NCI-H526 (cell line): ENCODE data around the gene CLDN24.
A peak's percentile ranks its signal among the peaks of the same experiment; 100 is the strongest.

Experiments used
- DNase-seq, 2 experiments: peaks; one replicate each; lab custom pipeline; 2025; lab: John Stamatoyannopoulos, UW

The CLDN24 gene

DNA sequence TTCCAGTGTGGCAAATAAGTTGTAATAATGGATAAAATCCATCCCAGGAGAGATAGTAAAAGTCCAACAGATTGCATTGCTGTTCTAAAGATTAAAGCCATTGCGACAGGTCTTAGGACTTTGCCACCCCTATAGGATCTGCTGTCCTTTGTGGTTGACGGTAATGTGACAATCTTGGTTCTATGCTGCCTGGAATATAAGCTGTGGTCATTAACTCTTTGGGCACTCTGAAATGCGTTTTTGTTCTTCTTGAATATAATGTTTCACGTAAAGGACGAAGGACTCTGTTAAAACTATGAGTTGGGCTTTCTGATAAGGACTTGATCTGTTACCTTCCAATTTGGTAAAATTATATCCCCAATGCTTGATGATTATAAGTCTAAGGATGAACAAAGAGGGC lies at the start of gene CLDN24:
CLDN24 (minus strand) TSS at position 101 of the 400 bp plus-strand sequence; CDS start at position 101, 0 bp downstream.
- no peak for DNase-seq

DNA sequence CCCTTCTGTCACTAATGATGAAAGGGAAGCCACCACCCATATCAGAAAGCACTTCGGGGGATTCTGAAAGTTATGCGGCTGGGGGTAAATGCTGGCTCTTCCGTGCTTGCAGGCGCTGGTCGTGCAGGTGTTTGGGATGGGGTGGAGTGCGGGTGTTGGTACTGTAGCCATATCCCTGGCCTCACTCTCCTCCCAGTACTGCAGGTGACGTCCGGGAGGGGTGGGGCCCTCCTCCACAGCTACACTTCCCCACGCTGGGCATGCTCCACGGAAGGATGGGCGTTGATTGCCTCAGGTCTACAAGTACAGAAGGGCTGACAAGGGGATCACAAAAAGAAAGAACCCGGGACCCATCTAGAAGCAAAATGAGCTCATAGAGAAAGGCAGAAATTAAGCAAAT lies 48.6 kb upstream of the CLDN24 start:
- peak in 1 of 2 experiments; percentile 3 for DNase-seq

DNA sequence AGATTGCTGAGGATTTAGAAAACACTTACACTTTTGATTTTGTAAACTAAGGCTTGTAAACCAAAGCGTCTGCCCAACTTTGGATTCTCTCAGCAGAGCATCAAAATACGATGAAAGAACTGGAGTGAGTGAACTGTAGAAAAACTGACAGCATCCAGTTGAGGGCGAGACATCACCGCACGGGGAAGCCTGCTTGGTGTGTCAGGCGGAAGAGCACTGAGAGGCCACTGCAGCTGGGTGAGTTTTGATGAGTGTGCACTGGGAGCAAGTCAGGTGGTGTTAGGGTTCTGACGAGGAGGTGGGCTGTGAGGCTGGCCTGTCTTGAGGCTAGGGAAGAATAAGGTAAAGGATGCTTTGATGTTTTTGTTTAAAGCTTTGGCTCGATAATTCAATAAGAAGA lies 46.8 kb upstream of the CLDN24 start:
- DNase-seq: no peak

DNA sequence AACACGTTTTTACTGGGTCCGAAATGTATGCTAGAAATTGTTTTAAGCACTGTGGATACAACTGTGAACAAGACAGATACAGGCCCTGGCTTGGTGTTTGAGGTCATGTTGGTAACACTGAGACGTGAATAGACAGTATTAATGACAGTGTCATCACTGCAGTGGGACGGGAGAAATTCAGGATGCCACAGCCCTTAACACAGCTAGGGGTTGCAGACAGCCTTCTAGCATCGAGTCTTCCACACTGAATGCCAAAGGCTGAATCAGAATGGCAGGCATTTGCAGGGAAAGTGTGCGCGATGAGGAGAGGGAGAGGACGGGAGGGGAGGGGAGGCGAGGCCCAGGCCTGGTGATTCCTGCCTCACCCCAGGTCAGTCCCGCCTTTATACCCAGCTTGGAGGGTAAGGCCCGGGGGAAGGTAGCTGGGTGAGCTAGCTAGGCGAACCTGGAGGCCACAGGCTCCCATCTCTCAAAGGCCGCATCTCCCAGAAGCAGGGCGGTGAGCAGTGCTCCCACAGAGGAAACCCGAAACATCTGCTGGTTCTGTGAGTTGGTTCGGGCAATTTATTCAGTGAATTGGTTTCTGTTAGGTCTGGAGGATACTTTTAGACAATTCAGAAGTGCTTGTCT lies 44.1 kb upstream of the CLDN24 start:
- DNase-seq: no peak

DNA sequence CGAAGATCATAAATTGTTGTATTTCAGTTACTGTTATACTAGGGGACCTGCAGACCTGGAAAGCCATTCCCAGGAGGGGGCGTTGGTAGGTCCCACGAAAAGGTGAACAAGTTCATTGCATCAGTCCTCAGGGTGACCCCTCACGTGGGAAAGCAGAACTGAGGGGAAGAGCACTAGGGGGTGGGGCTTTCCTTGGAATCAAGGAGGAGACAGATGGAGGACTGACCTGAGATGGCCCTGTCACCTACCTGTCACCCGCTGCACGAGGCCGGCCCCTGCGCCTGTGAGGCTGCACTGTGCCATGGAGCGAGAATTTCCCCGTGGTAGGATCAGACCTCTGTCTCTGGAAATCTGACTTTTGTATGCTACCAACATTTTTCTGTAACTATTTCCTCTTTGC lies 41.8 kb upstream of the CLDN24 start:
- no peak for DNase-seq

DNA sequence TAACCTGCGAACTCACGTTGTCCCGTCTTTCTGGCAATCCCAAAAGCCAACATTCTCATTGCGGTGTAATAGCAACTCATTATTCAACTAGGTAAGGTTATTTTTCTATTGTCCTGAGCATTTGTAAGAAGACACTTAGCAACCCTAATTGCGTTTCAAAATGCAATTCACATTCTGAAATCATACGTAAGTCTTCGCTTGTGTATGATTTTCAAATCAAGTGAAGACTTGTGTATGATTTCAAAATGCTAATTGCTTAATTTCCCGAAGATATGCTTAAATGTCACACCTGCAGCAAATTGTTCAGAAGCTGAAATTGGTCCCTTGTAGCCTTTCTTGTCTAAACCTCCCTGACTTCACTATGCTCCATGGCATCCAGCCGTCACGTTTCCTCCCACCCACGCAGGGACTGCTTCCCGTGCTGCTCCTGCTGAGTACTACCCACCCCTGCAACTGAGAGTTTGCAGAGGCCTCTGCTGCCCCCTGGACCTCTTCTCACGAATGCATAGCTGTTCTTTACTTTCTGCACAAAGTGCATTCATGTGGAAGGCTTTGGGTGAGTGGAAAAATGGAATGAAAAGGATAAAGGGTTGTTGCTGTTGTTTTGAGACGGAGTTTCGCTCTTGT lies 40.8 kb upstream of the CLDN24 start:
- no peak for DNase-seq

DNA sequence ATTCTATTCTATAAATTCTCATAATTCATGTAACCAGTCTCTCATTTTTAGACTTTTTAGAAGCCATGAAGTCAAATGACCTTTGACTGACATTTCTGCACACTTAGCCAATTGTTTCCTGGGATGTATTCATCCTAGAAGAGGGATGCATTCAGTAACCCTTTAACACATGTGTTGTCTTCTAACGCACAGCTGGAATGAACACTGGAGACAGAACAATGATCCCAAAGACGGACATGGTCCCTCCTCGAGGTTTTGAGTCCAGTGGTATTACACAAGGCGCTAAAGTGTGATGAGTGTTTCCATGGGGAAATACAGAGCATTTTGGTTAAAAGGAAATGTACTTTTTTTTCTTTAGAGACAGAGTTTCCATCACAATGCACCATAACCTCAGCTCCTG lies 39.8 kb upstream of the CLDN24 start:
- DNase-seq: no peak

DNA sequence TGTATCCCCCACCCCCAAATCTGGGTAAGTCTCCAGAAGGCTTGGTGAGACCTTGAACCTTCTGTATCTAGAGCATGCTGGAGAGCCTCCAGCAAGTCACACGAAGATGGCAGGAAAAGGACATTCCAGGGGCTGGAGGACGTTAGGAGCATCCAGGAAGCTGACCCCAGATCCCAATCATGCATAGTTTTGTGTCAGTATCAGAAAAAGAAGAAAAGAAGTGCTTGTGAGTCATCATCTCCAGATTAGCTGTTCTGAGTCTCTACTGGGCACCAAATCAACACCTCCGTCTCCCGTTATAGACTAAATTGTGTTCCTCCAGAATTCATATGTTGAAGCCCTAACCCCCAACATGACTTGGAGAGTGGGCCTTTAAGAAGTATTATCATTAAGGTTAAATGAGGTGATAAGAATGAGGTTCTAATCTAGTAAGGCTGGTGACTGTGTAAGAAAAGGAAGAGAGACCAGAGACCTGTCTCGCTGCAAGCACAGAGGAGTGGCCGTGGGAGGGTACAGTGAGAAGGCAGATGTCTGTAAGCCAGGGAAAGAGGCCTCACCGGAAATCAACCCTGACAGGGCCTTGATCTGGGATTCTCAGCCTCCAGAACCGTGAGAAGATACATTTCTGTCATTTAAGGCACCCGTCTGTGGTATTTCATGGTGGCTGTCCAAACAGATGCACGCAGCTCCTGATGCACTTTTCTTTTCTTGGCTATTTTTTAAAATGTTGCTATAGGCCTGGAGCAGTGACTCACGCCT lies 38.1 kb upstream of the CLDN24 start:
- no peak for DNase-seq

DNA sequence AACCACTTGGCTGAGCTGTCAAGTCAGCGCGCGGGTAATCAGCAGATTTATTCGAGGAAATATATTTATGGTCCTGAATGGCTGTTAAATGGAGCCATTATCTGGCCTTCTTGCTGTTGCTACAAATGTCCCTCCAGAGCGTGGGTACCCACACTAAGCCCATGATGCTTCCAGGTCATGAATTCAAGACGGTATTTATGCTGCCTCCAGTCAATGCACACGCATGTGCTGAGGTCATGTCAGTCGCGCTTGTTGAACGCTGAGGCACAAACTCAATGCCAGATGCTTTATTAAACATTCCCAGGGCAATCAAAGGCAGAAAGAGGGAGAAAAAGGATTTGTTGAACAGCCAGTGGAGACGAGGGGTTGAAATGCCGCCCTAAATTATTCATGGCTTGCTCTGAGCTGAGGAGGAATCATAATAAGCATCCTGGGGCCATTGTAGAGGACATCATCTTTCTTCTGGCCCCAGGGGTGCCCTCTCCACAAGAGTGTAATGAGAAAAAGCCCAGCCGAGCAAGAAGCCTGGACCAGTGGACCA lies 36.1 kb upstream of the CLDN24 start:
- no peak for DNase-seq

DNA sequence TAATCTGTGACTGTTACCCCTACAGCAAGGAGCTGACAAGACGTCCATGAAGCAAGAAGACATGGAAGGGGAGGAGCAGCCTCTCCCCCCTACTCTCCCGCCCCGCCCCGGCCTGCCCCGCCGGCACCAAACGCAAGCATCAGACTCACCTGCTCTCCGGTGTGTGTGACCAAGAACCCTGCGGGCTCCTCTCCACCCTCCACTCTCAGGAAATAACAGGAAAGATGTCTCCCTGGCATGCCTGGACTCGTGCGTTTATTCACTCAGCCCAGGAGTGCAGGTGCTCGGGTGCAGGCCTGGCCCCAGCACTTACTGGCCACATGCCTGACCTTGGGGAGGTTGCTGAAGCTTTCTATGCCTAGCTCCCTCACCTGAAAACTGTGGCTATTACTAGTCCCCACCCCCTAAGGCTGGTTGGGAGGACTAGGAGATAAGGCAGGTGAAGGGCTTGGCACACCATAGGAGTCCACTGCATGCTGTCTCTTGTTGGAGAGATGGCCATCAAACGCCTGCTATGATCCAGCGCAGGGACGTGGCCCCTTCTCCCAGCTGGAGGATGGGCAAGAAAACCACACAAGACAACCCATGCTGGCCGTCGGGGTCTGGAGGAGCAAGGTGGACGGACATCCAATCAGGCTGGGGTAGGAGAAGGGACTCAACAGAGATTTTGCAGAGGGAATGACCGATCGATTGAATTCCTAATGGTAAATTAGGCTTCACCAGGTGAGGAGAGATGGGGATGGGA lies 34.9 kb upstream of the CLDN24 start:
- peak in 1 of 2 experiments; percentile 16 for DNase-seq

DNA sequence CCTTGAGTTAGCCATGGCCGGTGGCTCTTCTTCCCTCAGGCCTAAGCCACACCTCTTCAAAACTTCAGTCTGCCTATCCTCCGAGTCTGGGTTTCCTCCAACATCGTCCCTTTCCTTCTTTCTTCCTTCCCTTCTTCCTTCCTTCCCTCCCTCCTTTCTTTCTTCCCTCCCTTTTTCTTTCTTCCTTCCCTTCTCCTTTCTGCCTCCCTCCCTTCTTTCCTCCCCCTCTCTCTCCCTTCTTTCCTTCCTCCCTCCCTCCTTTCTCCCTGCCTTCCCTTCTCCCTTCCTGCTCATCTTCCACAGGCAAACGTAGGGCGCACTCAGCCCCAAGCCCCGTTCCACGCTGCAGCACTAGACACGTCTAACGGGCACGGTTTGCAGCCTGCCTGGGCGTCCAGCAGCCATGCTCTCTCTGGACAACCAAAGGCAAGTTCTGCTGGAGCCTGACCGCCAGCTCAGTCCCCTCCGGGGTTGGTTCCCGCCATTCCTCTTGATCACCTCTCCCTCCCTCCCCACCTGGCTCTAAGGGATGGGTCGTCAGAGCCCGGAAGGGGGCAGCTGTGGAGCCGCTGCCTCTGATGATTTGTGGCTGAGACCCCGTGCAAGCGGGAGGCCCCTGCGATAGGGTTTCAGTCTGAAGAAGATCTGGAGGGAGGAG lies 34.1 kb upstream of the CLDN24 start:
- DNase-seq: no peak

DNA sequence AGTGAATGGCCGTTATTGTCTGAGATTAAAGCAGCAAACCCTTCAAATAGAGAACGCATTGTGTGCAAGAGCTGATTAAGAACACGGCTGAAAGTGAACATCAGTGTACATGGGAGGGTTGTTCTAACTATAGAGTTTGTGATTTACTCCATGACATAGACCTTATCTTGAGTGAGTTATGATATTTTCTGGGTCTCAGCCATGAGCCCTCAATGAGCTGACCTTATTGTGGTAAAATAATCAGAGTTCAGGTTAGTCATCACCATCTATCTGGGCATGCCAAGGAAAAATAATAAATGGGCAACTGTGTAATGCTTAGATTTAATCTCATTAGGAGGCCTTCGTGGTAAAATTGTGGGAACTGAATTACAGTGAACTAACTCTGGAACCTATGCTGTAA lies 33.2 kb upstream of the CLDN24 start:
- DNase-seq: peak; percentile 9 to 23

DNA sequence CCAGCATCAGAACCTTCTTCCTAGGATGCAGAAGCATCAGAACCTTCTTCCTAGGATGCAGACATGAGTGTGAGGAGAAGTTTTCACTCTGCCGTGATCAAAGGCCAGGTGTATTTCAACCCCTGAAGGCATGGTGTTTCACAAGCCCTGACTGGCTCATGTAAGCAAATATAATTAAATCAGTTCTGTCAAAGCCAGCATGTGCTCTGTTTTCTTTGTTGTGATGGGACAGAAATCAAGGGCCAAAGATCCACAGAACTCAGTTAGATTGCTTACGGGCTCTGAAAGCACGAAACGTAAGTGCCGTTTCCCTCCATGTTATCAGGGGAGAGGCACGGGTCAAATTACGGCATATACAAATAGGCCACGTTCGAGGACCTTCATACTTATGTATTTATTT lies 32.0 kb upstream of the CLDN24 start:
- DNase-seq: peak; percentile 69 to 74

DNA sequence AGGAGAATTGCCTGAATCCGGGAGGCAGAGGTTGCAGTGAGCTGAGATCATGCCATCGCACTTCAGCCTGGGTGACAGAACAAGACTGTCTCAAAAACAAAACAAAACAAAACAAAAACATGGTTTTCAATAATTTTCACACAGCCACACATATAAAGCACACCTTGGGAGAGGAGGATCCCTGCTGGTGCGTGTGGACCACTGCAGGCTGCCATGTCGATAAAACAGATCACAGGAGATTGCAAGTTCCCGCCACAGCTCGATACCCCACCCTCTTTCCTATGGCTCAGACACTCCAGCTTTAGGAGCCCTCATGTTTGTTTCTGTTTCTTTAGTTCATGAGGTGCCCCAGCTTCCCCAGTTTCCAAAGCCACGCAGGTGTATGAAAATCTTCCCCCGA lies 31.3 kb upstream of the CLDN24 start:
- no peak for DNase-seq

DNA sequence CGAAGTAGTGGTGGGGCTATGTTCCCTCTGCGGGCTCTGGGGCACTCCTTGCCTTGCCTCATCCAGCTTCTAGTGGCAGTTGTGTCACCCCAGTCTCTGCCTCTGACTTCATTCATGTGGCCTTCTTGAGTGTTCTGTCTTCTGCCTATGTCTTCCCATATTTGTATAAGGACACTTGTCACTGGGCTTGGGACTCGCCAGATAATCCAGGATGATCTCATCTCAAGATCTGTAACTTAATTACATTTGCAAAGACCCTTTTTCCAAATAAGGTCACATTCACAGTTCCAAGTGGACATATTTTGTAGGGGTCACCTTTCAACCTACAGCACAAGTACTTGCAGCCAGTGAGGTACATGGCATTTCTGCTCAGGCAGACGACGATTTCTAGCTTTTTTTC lies 30.3 kb upstream of the CLDN24 start:
- DNase-seq: no peak

DNA sequence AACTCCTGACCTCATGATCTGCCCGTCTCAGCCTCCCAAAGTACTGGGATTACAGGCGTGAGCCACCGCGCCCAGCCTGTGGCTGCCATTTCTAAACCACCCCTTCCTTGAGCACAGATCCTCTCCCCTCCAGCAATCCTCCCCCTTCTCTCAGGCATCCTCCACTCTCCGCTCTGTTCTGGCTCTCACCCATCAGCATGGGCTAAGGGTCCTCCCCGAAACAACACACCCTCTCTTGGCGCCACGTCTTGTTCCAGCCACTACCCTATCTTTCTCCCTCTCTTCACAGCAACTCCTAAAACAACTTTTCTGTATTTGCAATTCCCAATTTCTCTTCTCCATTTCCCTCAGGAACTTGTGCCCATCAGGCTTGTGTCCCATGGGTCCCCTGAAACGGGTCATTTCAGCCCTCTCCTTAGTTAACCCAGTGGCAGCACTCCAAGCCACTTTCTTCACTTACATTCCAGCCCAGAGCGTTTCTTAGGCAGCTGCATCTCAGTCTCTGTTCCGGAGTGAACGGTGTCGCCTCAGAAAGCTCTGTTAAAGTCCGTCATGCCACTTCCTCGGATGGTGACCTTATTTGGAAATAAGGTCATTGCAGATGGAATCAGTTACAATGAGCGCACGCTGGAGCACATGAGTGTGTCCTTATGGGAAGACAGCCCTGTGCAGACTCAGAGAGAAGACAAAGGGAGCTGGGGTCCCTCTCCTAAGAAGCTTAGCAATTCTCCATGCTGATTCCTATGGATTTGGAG lies 28.3 kb upstream of the CLDN24 start:
- DNase-seq: no peak

DNA sequence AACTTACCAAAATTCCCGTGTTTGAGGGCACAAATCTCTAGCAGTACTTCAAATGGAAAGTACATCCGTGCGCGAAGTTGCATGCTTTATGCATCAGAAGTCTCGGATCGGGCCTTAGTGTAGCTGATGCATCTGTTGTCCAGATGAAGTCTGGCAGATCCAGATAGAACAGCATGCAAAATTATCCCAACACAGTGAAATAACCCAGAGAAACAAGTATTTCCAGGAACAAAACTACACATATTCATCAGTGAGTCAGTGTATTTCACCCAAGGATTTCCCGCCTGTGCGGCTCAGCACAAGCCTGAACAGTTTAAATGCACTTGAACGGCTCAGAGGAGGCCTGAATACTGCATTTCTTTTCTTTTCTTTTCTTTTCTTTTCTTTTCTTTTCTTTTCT lies 27.4 kb upstream of the CLDN24 start:
- no peak for DNase-seq

DNA sequence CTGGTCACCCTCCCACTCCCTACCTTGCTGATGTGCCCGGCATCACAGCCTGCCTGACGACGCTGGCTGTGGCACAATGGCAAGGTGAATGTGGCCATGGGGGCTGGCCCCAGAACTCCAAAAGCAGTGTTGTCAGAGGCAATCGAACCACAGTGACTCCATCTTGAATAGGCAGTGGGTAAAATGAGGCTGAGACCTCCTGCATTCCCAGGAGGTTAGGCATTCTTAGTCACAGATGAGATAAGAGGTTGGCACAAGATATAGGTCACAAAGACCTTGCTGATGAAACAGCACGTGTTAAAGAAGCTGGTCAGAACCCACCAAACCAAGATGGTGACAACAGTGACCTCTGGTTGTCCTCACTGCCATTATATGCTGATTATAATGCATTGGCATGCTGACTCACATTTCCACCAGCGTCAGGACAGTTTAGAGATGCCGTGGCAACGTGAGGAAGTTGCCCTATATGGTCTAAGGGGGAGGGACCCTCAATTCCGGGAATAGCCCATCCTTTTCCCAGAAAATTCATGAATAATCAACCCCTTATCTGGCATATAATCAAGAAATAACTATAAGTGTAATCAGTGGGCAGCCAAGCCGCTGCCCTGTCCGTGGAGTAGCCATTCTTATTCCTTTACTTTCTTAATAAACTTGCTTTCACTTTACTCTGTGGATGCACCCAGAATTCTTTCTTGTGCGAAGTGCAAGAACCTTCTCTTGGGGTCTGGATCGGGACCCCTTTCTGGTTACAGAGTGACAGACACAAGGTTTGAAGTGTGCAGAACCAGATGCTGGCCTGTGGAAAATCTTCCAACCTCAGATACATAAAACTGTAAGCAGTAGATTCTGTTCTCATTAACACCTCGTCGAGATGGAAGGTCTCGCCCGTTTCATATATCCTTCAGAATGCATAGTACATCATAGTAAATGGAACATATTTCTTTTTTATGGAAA lies 26.8 kb upstream of the CLDN24 start:
- no peak for DNase-seq

DNA sequence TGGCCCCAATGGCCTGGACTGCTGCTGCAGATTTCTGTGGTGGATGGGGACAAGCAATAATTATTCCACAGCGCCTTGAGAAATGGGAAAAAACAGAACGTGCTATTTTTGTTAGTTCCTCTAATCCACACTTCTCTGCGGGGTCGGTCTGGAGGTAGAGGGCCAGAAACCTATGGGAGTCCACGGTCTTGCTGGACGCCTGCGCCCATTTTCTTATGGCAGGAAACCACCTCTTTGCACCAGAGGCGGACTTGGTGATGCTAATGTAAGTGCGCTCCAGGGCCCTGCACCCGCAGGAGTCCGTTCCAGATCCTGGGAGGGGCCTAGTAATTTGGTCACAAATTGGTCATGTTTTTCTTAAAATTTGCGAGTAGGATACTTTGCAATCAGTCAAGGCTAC lies 25.9 kb upstream of the CLDN24 start:
- no peak for DNase-seq

DNA sequence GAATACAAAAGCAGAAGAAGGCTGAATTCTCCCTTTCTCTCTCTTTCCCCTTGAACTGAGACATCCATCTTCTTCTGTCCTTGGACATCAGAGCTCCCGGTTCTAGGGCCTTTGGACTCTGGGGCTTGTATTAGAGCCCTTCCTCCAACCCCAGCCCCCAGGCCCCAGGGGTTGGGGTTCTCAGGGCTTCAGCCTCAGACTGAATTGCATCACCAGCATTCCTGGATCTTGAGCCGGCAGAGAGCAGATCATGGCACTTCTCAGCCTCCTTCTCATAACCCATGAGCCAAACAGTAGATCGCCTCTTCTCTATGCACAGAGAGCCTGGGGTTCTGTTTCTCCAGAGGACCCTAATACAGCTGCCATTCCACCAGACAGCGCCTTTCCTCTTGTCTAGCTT lies 25.3 kb upstream of the CLDN24 start:
- DNase-seq: no peak
